Measurements from ENCODE around the gene ARHGEF12.

The ARHGEF12 gene

GRCh38 chr11:120318906-120319305 lies 17.3 kb upstream of the ARHGEF12 start:
- no peak for DNase-seq

GRCh38 chr11:120324932-120325810 lies 11.0 kb upstream of the ARHGEF12 start, which contains the start of gene TLCD5:
TLCD5 (plus strand) TSS chr11:120325299; CDS start chr11:120327442, 2,143 bp downstream.
- peak; percentile 50 to 51 for DNase-seq

- no peak for DNase-seq
These were observed 10.0 kb upstream of the ARHGEF12 start for GRCh38 chr11:120326228-120326627.

GRCh38 chr11:120326845-120327281 lies 9.3 kb upstream of the ARHGEF12 start:
- DNase-seq, result no peak

GRCh38 chr11:120327311-120327710 lies 8.9 kb upstream of the ARHGEF12 start:
- DNase-seq, result no peak

GRCh38 chr11:120329556-120329955 lies 6.7 kb upstream of the ARHGEF12 start:
- no peak for DNase-seq

- DNase-seq, result no peak
These were observed 6.2 kb upstream of the ARHGEF12 start for GRCh38 chr11:120330045-120330444.

GRCh38 chr11:120331301-120331996 lies 4.8 kb upstream of the ARHGEF12 start:
- DNase-seq, result no peak

- no peak for DNase-seq
These were observed 3.1 kb upstream of the ARHGEF12 start for GRCh38 chr11:120332822-120333716.

- DNase-seq, result no peak
These were observed 2.4 kb upstream of the ARHGEF12 start for GRCh38 chr11:120333801-120334200.

- no peak for DNase-seq
These were observed 1.9 kb upstream of the ARHGEF12 start for GRCh38 chr11:120334332-120334731.

- peak; percentile 82 to 86 for DNase-seq
These were observed 1.2 kb upstream of the ARHGEF12 start for GRCh38 chr11:120334894-120335462.

GRCh38 chr11:120335556-120335907 lies 681 bp upstream of the ARHGEF12 start:
- peak; percentile 39 to 53 for DNase-seq

GRCh38 chr11:120336641-120337354 lies 585 bp downstream of the ARHGEF12 start:
- no peak for DNase-seq

GRCh38 chr11:120337355-120338106 lies 1.3 kb downstream of the ARHGEF12 start:
- DNase-seq, result peak; percentile 61 to 69

GRCh38 chr11:120338107-120338933 lies 2.1 kb downstream of the ARHGEF12 start:
- DNase-seq, result peak in 1 of 2 experiments; percentile 15

- no peak for DNase-seq
These were observed 3.2 kb downstream of the ARHGEF12 start for GRCh38 chr11:120339394-120339890.

GRCh38 chr11:120340529-120340928 lies 4.3 kb downstream of the ARHGEF12 start:
- DNase-seq, result no peak

GRCh38 chr11:120342226-120342625 lies 6.0 kb downstream of the ARHGEF12 start:
- no peak for DNase-seq

- no peak for DNase-seq
These were observed 6.5 kb downstream of the ARHGEF12 start for GRCh38 chr11:120342678-120343077.

All from Kasumi-1 (cell line).